Left ventricle myocardium superior (tissue), 1 donor: ENCODE data around the gene RGS9. TPM values are rescaled to one million over a fixed set of nuclear protein-coding genes. Genes with fewer than 3 reads are reported as not detected.
"Not testable (repeated sequence)": the region's sequence is repeated elsewhere in the genome, so short reads cannot be mapped to it uniquely, and the experiment has no call there.

Experiments used
- ATAC-seq: fragments of 200-7000 bp; cut with Tn5 transposase; one replicate; pipeline ENCODE4 v1.9.1; 2020; ENCODE audit warnings: mild to moderate bottlenecking, moderate library complexity
- DNase-seq: peaks from one replicate; pipeline ENCODE4 v3.0.0-alpha.2; 2020
- intact Hi-C: fragments of 100-400 bp; cut with micrococcal nuclease; formaldehyde crosslinking; loops from one replicate; pipeline ENCODE4 v1.11.0; 2022
- total RNA-seq: library from RNA; stranded (reverse); fragmentation: NEBNext Ultra II Directional; extraction: Animal tissue kit (Norgen Biotek cat#: 25700); gene quantifications from one replicate; pipeline ENCODE4 v1.2.1, GENCODE V29; 2021
- donor health status: DM: no; HTN: yes; CAD: no; lungs with severe emphysema.

Gene RGS9
- total RNA-seq, 1 donor from 2014 or later, result 2.0 TPM

DNA sequence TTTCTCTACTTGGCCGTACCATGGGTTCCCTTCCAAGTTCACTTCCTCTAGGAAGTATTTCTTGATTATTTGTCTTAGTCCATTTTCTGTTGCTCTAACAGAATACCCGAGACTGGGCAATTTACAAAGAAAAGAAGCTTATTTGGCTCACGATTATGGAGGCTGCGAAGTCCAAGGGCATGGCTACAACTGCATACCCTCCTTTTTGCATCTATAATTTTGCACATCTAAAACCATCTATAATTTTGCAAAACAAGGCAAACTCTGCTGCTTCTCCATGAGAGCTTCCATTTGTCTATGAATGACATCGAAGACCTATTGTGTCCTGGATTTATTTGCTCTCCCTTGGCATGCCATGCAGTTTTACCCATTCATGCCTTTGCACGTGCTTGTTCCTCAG lies 27.6 kb upstream of the RGS9 start:
- no peak for DNase-seq
- no peak for ATAC-seq
- intact Hi-C loops, result no loop called here

DNA sequence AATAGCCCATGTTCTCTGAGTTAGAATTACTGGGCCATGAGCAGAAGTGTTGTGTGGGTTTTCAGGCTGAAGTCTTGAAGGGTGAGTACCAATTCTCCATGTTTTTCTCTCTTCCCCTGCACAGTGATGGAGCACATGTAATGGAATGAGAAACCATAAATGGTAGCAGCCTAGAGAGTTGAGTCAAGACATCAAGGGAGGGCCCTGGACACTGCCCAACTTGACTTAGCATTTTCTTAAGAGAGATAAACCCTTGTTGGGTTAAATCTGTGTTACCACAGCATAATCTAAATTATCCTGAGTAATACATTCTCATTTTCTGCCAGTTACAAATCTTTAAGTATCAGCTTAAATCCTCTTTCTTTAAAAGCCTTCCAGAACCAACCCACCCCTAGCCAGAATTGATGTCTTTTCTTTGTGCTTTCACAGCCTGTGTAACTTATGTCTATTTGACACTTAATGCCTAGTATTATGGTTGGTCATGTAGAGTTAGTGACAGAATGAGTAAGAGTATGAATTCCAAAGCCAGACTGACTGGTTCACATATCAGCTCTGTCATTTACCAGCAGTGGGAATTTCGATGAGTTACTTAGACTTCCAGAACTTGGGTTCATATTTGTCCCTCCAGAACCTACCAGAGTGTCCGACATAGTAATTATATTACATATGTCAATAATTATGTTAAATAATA lies 27.0 kb upstream of the RGS9 start:
- DNase-seq (no peak), ATAC-seq (no peak)
- intact Hi-C loops, result no loop called here

DNA sequence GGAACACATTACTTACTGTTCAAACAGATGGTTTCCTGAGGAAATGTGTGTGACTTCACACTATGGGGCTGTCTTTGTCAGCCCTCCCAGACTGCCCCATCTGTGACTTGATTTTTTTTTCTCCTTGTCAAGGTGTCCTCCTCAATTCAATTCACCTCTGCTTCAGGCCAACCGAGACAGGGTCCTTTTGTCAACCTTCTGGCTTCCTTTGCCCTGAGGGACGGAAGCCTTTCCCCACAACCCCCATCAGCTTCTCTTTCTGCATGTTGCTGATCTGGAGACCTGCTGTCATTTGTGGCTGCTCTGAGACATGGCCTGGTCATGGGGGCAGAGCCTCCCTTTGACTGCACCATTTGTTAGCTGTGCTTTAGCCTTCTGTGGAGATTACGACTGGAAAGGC lies 21.3 kb upstream of the RGS9 start:
- intact Hi-C loops, result no loop called here
- no peak for DNase-seq
- ATAC-seq, result no peak

DNA sequence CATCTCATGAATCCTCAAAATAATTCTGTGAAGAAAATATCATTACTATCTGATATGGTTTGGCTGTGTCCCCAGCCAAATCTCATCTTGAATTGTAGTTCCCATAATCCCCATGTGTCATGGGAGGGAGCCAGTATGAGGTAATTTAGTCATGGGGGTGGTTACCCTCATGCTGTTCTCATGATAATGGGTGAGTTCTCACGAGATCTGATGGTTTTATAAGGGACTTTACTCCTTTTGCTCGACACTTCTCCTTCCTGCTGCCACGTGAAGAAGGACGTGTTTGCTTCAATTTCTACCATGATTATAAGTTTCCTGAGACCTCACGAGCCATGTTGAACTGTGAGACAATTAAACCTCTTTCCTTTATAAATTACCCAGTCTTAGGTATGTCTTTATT lies 20.7 kb upstream of the RGS9 start:
- DNase-seq, intact Hi-C loops, ATAC-seq: not testable (repeated sequence)

GRCh38 chr17:65117384-65118035 lies 19.7 kb upstream of the RGS9 start:
- ATAC-seq (no peak), DNase-seq (no peak)
- intact Hi-C loops, result no loop called here

- intact Hi-C loops, result no loop called here
- ATAC-seq (no peak), DNase-seq (no peak)
Observed at GRCh38 chr17:65121368-65121767, 15.8 kb upstream of the RGS9 start.

DNA sequence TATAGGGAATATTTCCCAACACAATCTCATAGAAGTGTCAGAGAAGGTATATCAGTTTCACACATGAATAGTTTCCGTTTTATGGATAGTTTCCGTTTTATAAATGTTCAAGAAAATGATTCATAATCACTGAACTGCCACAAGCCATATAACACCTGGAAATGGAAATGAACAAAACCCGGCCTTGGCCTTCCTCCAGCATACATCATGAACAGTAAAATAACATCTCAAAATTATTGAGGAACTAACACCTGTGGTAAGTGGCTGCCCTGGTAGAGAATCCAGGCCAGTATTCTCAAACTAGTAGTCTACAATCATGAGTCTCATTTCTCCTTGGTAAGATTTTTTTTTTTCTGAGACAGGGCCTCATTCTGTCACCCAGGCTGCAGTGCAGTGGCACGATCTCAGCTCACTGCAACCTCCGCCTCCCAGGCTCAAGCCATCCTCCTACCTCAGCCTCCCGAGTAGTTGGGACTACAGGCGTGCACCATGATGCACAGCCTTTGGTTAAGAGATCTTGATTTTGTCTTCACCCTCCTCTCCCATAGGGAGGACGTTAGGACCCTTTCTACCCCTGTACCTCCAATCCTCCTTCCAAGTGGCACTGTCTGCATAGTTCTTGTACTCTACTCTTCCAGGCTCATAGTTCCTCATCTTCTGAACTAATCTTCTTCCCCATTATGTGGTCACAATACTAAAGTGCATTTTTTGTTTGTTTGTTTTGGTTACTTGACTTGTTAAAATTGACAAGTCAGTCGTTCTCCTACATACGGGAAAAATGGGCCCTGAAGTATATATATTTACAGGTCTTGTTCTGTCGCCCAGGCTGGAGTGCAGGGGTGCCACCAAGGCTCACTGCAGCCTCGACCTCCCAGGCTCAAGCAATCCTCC lies 15.0 kb upstream of the RGS9 start:
- ATAC-seq (no peak), DNase-seq (no peak)
- intact Hi-C loops, result no loop called here

DNA sequence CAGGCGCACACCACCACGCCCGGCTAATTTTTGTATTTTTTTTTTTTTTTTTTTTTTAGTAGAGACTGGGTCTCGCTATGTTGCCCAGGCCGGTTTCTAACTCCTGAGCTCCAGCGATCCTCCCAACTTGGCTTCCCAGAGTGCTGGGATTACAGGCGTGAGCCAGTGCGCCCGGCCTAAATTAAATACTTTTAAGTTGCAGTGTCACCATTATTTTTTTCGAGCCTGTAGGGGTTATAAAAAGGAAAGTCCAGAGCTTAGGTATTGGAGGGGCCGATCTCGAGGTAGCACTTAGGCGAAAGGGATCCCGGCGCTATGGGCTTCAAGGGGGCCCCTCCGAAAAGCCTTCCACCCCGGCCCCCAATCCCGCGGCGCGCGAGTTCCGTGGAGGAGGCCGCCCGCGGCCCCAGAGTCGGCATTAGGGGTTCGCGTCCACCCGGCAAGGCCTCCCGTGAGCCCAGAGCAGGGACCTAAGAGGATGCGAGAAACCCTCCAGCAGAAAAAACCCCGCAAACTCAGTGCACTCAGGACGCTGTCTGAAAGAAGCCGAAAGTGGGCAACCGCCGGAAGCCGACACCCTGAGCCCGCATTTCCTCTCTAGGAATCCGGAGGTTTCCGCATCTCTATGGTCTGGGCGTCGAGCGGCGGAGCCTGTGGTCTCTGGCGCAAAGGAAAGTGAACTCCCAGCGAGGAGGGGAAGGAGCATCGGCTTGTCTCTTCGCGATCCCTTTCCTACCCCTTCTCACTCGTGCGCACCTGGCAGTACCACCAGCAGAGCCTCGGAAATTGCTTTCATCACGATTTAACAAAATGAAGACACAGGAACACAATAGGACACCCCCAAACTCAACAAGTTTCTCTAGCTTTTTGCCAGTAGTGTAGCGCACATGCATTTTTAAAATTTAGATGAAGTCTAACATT lies 14.1 kb upstream of the RGS9 start:
- intact Hi-C loops, result no loop called here
- ATAC-seq, result peak; percentile 95

GRCh38 chr17:65123757-65124675 lies 13.2 kb upstream of the RGS9 start:
- intact Hi-C loops, result no loop called here
- DNase-seq (no peak), ATAC-seq (peak; percentile 11)

More for the DNA sequence above, 14.1 kb upstream of the RGS9 start:
- DNase-seq, result peak; percentile 85

DNA sequence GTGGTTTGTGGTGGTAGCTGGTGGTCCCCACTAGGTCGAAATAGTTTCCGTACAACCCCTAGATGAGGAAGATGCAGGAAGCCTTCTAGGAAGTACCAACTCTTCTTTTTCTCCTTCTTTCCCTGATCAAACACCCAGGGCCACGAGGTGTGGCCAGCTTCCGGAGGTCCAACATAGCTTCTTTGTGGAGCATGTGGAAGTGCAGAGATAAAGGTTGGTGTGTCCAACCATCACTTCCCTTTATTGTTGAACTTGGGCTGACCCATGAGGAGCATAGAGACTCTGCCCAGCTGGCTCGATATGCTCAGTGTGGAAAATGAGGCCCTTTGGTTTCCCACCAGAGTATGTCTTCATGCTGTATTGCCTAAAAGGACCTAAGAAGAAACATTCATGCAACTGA lies 6.3 kb upstream of the RGS9 start:
- ATAC-seq (no peak), DNase-seq (no peak)
- intact Hi-C loops, result no loop called here

GRCh38 chr17:65131240-65131639 lies 5.9 kb upstream of the RGS9 start:
- no peak for ATAC-seq
- DNase-seq, result no peak
- intact Hi-C loops, result no loop called here

DNA sequence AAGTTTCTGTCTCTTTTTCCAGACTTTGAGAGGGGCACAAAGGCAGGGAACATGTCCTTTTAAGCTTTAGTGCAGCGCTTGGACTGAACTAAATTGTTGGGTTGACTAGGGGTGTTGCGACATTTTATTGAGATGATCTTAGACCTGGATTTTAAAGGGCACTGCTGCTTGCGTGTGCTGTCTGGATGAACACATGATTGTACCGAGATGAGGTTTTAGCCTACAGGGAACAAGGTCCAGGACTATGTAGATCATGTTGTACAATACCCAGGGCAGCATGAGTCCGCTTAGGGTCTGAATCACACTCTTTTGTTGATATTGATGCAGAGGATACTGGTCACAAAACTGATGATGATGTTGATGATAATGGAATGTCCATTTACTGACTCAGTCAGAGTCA lies 5.2 kb upstream of the RGS9 start:
- DNase-seq (no peak), ATAC-seq (no peak)
- intact Hi-C loops, result no loop called here

GRCh38 chr17:65134035-65134434 lies 3.1 kb upstream of the RGS9 start:
- DNase-seq (no peak), ATAC-seq (no peak)
- intact Hi-C loops, result no loop called here

DNA sequence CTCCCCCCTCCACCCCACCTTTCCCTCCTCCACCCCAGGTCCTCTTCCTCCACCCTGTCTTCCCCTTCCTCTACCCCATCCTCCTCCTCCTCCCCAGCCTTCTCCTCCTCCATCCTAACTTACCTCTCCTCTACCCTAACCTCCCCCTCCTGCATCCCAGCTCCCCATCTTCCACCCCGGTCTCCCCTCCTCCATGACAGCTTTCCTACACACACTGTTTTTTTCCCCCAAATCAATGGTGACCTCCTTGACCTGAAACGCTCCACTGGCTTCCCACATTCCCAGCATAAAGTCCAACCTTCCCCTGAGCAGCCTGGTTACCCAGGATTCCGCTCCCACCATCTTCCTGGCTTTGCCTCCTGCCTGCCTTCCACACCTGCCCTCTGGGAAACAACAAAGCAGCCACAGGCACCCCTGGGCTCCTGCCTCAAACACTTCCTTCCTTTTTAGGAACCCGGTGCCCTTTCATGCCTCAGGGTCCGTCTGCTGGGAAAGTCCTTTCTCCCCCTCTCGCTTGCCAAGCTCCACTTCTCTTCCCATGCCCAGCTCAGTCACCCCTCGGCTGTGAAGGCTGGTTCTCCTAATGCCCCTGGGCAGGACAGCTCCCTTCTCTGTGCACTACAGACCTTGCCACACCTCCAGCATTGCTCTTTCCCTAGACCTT lies 2.1 kb downstream of the RGS9 start:
- intact Hi-C loops, result no loop called here
- ATAC-seq (no peak), DNase-seq (no peak)

GRCh38 chr17:65142247-65142646 lies 5.1 kb downstream of the RGS9 start:
- intact Hi-C loops, result no loop called here
- no peak for ATAC-seq

GRCh38 chr17:65143889-65144604 lies 6.9 kb downstream of the RGS9 start:
- no peak for DNase-seq
- no peak for ATAC-seq
- intact Hi-C loops, result no loop called here

More at GRCh38 chr17:65142247-65142646, 5.1 kb downstream of the RGS9 start:
- DNase-seq, result no peak

- intact Hi-C loops, result no loop called here
- ATAC-seq (no peak), DNase-seq (no peak)
Observed at GRCh38 chr17:65145743-65146142, 8.6 kb downstream of the RGS9 start.
